Fibroblast of lung (primary cell): ENCODE measurements around the gene ENPP3.

Experiments used
- EZH2 ChIP-seq: IDR thresholded peaks from 2 replicates; pipeline ENCODE4 v1.5.1; 2012; ENCODE audit warnings: low read length, control low read depth, mild to moderate bottlenecking; ENCODE audit errors: missing control alignments
- TF ChIP-seq, protein P1 (sequence below), 2 donors: IDR thresholded peaks in 1 of 2; conservative IDR thresholded peaks in 1 of 2; 1 replicate in 1 of 2; 2 replicates in 1 of 2; pipeline ENCODE4 v1.5.1; 2011 to 2012; ENCODE audit warnings: low read length in 2 of 2, control low read depth in 1 of 2, inconsistent platforms in 1 of 2, low read depth in 1 of 2, mild to moderate bottlenecking in 1 of 2

DNA sequence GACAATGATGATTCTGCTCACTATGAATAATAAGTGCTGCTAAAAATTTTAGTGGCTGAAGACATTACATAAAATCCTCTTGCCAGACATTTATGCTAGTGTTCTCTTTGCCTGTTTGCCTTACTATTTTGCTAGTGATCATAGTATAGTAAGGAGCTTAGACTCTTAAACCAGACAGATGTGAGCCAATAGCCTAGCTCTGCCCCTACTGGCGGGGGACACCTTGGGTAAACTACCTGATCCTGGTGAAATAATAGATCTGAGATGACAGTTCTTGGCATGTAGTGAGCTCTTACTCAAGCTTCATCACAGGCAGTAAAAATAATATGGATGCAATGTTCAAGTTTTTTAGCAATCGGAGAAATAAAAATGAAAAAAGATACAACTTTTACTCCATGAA is 18.8 kb downstream of the ENPP3 start:
- TF ChIP-seq, protein P1, sequence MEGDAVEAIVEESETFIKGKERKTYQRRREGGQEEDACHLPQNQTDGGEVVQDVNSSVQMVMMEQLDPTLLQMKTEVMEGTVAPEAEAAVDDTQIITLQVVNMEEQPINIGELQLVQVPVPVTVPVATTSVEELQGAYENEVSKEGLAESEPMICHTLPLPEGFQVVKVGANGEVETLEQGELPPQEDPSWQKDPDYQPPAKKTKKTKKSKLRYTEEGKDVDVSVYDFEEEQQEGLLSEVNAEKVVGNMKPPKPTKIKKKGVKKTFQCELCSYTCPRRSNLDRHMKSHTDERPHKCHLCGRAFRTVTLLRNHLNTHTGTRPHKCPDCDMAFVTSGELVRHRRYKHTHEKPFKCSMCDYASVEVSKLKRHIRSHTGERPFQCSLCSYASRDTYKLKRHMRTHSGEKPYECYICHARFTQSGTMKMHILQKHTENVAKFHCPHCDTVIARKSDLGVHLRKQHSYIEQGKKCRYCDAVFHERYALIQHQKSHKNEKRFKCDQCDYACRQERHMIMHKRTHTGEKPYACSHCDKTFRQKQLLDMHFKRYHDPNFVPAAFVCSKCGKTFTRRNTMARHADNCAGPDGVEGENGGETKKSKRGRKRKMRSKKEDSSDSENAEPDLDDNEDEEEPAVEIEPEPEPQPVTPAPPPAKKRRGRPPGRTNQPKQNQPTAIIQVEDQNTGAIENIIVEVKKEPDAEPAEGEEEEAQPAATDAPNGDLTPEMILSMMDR (conservative IDR thresholded peaks at IDR 0.05 in 1 of 2, IDR thresholded peaks at IDR 0.05 in 1 of 2; ENCODE audit: low read depth in 1 of 2, low read length in 2 of 2) = no peak
- no peak for TF ChIP-seq EZH2
